ENCODE results near the gene LRRK1.

- TF ChIP-seq CTCF (IDR thresholded peaks at IDR 0.05) (no peak), POLR2A (IDR thresholded peaks at IDR 0.05) (no peak)
Observed at GRCh38 chr15:101049282-101049681, 130.1 kb downstream of the LRRK1 start.
